ENCODE data around the gene SETD4. TPM values are rescaled to one million over a fixed set of nuclear protein-coding genes. Genes with fewer than 3 reads are reported as not detected.

The SETD4 gene
- total and polyA plus RNA-seq, 2 of the 8 experiments (the other 6 are each of a cell fraction or from before 2014, with no cell fraction given), result 20.1 to 46.6 TPM

DNA sequence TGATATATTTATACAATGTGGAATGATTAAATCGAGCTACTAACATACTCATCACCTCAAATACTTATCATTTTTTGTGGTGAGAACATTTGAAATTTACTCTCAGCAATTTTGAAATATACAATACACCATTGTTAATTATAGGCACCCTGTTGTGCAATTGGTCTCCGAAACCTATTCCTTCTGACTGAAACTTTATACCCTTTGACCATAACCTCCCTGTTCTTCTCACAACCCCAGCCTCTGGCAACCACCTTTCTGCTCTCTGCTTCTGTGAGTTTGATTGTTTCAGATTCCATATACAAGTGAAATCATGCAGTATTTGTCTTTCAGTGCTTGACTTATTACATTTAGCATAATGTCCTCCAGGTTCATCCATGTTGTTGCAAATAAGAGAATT lies 49.5 kb downstream of the SETD4 start:
- H4K8ac ChIP-seq (ENCODE audit: extremely low read depth, insufficient read depth, low read length), result no peak overlapping the region
- ChIA-PET POLR2A (ENCODE audit: partially characterized antibody) (no interaction called here), CTCF (ENCODE audit: partially characterized antibody) (no interaction called here)
- no peaks in the 10 kb centered on the region; the same call in 1 of the 2 replicates for H3K23me2 ChIP-seq (ENCODE audit: low read depth, low read length)
- no peak overlapping the region for H2BK15ac ChIP-seq (ENCODE audit: low read length)
- no peak overlapping the region for H3K23ac ChIP-seq (ENCODE audit: insufficient read length)
- no peaks in the 10 kb centered on the region for H3K79me1 ChIP-seq (ENCODE audit: low read depth, low read length)
- WGBS, 2 experiments (ENCODE audit: extremely low coverage in 1 of 2, insufficient coverage in 1 of 2, insufficient read length in 1 of 2, insufficient replicate concordance in 2 of 2, low coverage in 1 of 2, low lambda C conversion rate in 2 of 2, missing lambda C conversion rate in 1 of 2), result 90% methylated on average over 2 of the region's 2 CpGs; no CpG with 5 or more reads in 1 of the 2 experiments
- H3K27ac ChIP-seq (ENCODE audit: low read depth, low read length), result no peak overlapping the region
- TF ChIP-seq POU5F1 (IDR thresholded peaks at IDR 0.05; ENCODE audit: low read depth, low read length), result no peak
- no peak for TF ChIP-seq CTCF (IDR thresholded peaks at IDR 0.05; ENCODE audit: control extremely low read depth in 1 of 3, insufficient read depth in 1 of 3, low read depth in 1 of 3, low read length in 3 of 3)
- TF ChIP-seq, protein P1, sequence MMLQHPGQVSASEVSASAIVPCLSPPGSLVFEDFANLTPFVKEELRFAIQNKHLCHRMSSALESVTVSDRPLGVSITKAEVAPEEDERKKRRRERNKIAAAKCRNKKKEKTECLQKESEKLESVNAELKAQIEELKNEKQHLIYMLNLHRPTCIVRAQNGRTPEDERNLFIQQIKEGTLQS (IDR thresholded peaks at IDR 0.05; ENCODE audit: insufficient read depth, low read depth, low read length), result no peak
- TF ChIP-seq POLR2AphosphoS5 (IDR thresholded peaks at IDR 0.05; ENCODE audit: low read depth, low read length), result no peak
- TF ChIP-seq HDAC2 (IDR thresholded peaks at IDR 0.05; ENCODE audit: borderline replicate concordance in 1 of 2, low read depth in 2 of 2, low read length in 2 of 2), result no peak
- TF ChIP-seq NRF1 (IDR thresholded peaks at IDR 0.05; ENCODE audit: low read depth, low read length), result no peak
- TF ChIP-seq RXRA (IDR thresholded peaks at IDR 0.05; ENCODE audit: insufficient read depth, low read depth, low read length), result no peak
- TF ChIP-seq SIX5 (IDR thresholded peaks at IDR 0.05; ENCODE audit: low read depth, low read length), result no peak
- no peak for TF ChIP-seq GTF2F1 (IDR thresholded peaks at IDR 0.05; ENCODE audit: borderline replicate concordance, low read depth, low read length)
- no peak for TF ChIP-seq JUND (IDR thresholded peaks at IDR 0.05; ENCODE audit: low read length)
- H3K9ac ChIP-seq (replicated peaks in 1 of 4; ENCODE audit: extremely low read depth in 1 of 4, low read depth in 3 of 4, low read length in 3 of 4), result no peak overlapping the region
- H2BK12ac ChIP-seq (ENCODE audit: low read depth, low read length), result no peak overlapping the region
- H4K91ac ChIP-seq (replicated peaks; ENCODE audit: insufficient read length, low read length), result no peak overlapping the region
- no peak overlapping the region for H3K56ac ChIP-seq (replicated peaks; ENCODE audit: insufficient read length, low read depth, low read length)
- no peak overlapping the region for H2AK5ac ChIP-seq (ENCODE audit: low read depth, low read length)
- no peaks in the 10 kb centered on the region for H3K27me3 ChIP-seq (replicated peaks in 1 of 4; ENCODE audit: control insufficient read depth in 3 of 4, extremely low read depth in 1 of 4, insufficient read depth in 3 of 4, low read length in 3 of 4)
- H3K4me2 ChIP-seq (ENCODE audit: insufficient read depth in 1 of 2, low read depth in 2 of 2, low read length in 2 of 2), result no peak overlapping the region
- H3K14ac ChIP-seq (ENCODE audit: insufficient read length), result no peak overlapping the region
- no peak overlapping the region for H3K4me3 ChIP-seq (ENCODE audit: extremely low read depth in 1 of 4, insufficient read depth in 2 of 4, low read depth in 3 of 4, low read length in 4 of 4)
- H3K36me3 ChIP-seq (ENCODE audit: control insufficient read depth in 2 of 4, insufficient read depth in 4 of 4, low read length in 3 of 4), result no peaks in the 10 kb centered on the region
- no peak overlapping the region for H3K18ac ChIP-seq (ENCODE audit: extremely low read depth, low read length)
- DNase-seq (ENCODE audit: low read depth in 1 of 2, low spot score in 2 of 2) (no peak), FAIRE-seq (no peak)
- H4K20me1 ChIP-seq (replicated peaks in 1 of 2; ENCODE audit: control insufficient read depth in 1 of 2, insufficient read depth in 2 of 2, low read length in 2 of 2), result no peaks in the 10 kb centered on the region
- H2BK5ac ChIP-seq (ENCODE audit: low read depth, low read length), result no peak overlapping the region
- no peaks in the 10 kb centered on the region for H3K79me2 ChIP-seq (ENCODE audit: control insufficient read depth in 1 of 2, insufficient read depth in 2 of 2, low read length in 2 of 2)
- no peak overlapping the region for H2AFZ ChIP-seq (ENCODE audit: low read length)
- no peak overlapping the region for H3K4ac ChIP-seq (replicated peaks; ENCODE audit: insufficient read length, low read depth, low read length)
- no peak overlapping the region for H4K5ac ChIP-seq (ENCODE audit: insufficient read length, low read depth, low read length)
- no peaks in the 10 kb centered on the region for H3K9me3 ChIP-seq (ENCODE audit: insufficient read depth in 2 of 2, low read depth in 1 of 2, low read length in 1 of 2)
- no peaks in the 10 kb centered on the region for H3K4me1 ChIP-seq (replicated peaks in 1 of 4; ENCODE audit: control insufficient read depth in 3 of 4, insufficient read depth in 4 of 4, low read length in 3 of 4)
- H2BK120ac ChIP-seq (replicated peaks; ENCODE audit: low read depth, low read length), result no peak overlapping the region
- no peak overlapping the region for H2BK20ac ChIP-seq (ENCODE audit: low read length)
